ENCODE measurements around the gene STX5. TPM values are rescaled to one million over a fixed set of nuclear protein-coding genes. Genes with fewer than 3 reads are reported as not detected.
"Not testable (repeated sequence)": the region's sequence is repeated elsewhere in the genome, so short reads cannot be mapped to it uniquely, and the experiment has no call there.

STX5 gene, protein sequence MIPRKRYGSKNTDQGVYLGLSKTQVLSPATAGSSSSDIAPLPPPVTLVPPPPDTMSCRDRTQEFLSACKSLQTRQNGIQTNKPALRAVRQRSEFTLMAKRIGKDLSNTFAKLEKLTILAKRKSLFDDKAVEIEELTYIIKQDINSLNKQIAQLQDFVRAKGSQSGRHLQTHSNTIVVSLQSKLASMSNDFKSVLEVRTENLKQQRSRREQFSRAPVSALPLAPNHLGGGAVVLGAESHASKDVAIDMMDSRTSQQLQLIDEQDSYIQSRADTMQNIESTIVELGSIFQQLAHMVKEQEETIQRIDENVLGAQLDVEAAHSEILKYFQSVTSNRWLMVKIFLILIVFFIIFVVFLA
- 10 to 100 TPM; 53.9 to 70.1 TPM for total RNA-seq

DNA sequence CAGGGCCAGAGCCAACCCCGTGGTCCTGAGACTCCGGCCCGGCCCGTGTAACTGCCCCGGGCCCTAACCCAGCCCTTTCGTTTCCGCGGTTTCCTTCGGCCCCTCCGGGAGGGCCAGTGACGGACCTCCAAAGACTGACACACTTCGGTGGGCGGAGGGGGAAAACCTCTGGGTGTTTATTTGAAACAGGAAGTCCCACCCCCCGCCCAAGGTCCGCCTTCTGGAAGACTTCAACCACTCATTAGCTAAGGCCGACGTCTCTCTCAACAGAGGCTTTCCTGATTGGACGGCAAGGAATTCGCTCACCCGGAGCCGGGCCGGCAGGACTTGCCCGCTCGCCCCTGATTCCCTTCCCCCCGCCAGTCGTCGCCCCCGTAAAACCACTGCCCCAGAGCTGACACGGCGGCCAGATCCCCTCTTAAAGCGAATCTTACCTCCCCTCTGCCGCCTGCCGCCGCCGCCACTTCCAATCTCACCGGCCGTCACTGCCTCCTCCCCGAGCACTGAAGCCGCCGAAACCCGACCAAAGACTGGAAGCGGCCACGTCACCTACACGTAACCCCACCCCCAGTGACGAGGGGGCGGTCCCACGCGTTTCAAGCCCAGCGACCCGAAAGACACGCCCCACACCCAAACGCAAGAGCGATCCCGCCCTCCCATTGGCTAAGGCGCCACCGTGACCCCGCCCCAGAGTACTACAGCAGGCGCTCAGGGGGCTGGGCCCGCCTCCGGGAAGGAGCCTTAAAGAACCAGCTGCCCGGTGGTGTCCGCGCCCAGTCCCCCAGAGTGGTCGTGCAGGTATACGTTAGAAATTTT is at the start of gene STX5:
Gene STX5, minus strand, starts transcription at position 532 of the 816 bp plus-strand sequence. CDS start 808 bp downstream, outside the sequence.
- DNase-seq (peak; percentile 100), ATAC-seq (replicated peaks in 1 of 2) (peak; percentile 90 to 93)
- Mint-ChIP-seq H3K9me3 (no peaks in the 10 kb centered on the region), H3K27ac (peak within 1 kb of the TSS; percentile 96), H3K27me3 (ENCODE audit: low read depth) (no peaks in the 10 kb centered on the region), H3K4me3 (peak within 1 kb of the TSS; percentile 87 to 100), H3K36me3 (ENCODE audit: insufficient read depth in 2 of 2) (peaks cover 9 to 26% of the 10 kb centered on the region in 2 donors), H3K4me1 (ENCODE audit: low read depth) (peaks cover 41% of the 10 kb centered on the region)

DNA sequence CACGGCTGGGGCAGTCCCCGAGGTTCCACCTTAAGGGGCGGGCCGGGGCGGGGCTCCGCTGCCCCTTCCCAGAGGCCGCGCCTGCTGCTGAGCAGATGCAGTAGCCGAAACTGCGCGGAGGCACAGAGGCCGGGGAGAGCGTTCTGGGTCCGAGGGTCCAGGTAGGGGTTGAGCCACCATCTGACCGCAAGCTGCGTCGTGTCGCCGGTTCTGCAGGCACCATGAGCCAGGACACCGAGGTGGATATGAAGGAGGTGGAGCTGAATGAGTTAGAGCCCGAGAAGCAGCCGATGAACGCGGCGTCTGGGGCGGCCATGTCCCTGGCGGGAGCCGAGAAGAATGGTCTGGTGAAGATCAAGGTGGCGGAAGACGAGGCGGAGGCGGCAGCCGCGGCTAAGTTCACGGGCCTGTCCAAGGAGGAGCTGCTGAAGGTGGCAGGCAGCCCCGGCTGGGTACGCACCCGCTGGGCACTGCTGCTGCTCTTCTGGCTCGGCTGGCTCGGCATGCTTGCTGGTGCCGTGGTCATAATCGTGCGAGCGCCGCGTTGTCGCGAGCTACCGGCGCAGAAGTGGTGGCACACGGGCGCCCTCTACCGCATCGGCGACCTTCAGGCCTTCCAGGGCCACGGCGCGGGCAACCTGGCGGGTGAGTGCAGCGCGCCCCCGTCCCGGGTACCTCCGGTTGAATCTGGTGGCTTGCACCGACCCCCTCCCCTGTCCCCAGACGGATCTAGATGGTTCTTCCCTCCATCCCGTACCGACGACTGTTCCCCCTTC is 49.1 kb upstream of the STX5 start, which contains the start of gene SLC3A2:
Gene SLC3A2, plus strand, starts transcription at position 94 of the 776 bp plus-strand sequence. Its CDS starts 128 bp downstream, at position 222.
- H3K27me3 Mint-ChIP-seq (ENCODE audit: low read depth): no peaks in the 10 kb centered on the region
- ATAC-seq (replicated peaks in 1 of 2): peak; percentile 80 to 84
- no peaks in the 10 kb centered on the region for H3K9me3 Mint-ChIP-seq
- peak within 1 kb of the TSS; percentile 98 to 99 for H3K4me3 Mint-ChIP-seq
- H3K4me1 Mint-ChIP-seq (ENCODE audit: low read depth): peaks cover 49% of the 10 kb centered on the region
- peak; percentile 89 to 92 for DNase-seq
- peaks cover 38 to 51% of the 10 kb centered on the region in 2 donors for H3K36me3 Mint-ChIP-seq (ENCODE audit: insufficient read depth in 2 of 2)
- peak within 1 kb of the TSS; percentile 99 for H3K27ac Mint-ChIP-seq

DNA sequence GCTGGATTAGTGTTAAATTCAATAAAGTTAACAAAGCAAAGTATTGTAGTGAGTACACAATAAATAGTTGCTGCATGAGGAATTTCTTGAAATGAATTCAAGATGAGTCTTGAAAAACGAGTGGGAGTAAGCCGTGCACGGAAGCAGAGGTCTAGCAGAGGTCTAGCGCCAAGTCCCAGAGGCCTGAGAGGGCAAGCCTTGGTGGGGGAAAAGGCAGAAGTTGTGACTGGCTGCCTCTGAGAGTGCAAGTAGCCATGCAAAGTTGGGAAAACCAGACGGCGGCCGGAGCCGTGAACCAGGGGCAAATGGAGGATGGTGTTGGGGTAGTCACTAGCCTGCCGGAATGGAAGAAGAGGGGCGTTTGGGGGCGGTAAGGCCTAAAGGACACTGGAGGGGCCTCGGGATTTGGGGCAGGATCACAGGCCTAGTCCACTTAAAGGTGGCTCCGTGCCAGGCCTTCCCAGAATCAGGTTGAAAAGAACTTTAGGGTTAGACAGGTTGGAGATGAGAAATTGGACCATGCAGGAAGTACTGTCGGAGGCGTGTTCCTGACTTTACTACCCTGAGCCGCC is 48.5 kb upstream of the STX5 start:
- Mint-ChIP-seq H3K9me3 (no peaks in the 10 kb centered on the region), H3K27ac (peak overlapping the region; percentile 99), H3K4me3 (peak overlapping the region; percentile 98 to 99), H3K36me3 (ENCODE audit: insufficient read depth in 2 of 2) (peaks cover 32 to 46% of the 10 kb centered on the region in 2 donors), H3K27me3 (ENCODE audit: low read depth) (no peaks in the 10 kb centered on the region), H3K4me1 (ENCODE audit: low read depth) (peaks cover 42% of the 10 kb centered on the region)
- DNase-seq: peak; percentile 57 to 59
- peak; percentile 14 to 35 for ATAC-seq (replicated peaks in 1 of 2)

DNA sequence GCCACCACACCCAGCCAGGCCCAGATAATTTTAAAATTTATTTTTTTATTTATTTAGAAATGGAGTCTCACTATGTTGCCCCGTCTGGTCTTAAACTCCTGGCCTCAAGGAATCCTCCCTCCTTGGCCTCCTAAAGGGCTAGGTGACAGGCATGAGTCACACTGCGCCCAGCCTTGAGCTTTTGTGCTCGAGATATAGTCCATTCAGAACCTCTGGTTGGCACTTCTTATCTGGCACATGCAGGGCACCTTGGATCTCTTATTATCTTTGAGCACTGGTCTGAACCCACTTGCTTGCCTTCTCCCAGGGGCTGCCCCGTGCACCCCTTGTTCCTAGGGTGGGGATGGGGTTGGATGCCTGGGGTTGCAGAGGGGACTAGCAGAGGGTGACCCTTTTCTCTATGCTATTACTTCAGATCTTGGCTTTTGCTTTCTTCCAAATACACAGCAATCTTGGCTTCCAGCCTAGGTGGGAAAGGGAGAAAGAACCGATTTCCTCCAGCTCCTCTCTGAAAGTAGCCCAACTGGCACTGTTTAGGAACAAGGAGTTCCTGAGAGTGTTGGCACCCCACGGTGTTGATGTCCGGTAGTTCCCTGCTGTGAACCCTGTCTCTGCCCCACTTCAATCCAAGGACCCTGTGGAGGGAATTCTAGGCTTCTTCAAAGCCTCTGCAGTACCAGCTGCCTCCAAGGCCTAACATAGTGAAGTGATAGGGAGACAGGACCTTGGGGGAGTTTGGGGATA is 47.6 kb upstream of the STX5 start:
- H3K27me3 Mint-ChIP-seq (ENCODE audit: low read depth): no peaks in the 10 kb centered on the region
- peak overlapping the region; percentile 99 for H3K27ac Mint-ChIP-seq
- no peak for DNase-seq
- H3K4me1 Mint-ChIP-seq (ENCODE audit: low read depth): peaks cover 34% of the 10 kb centered on the region
- peaks cover 27 to 40% of the 10 kb centered on the region in 2 donors for H3K36me3 Mint-ChIP-seq (ENCODE audit: insufficient read depth in 2 of 2)
- H3K9me3 Mint-ChIP-seq: no peaks in the 10 kb centered on the region
- H3K4me3 Mint-ChIP-seq: peak overlapping the region; percentile 98 to 99
- ATAC-seq (replicated peaks in 1 of 2): no peak

DNA sequence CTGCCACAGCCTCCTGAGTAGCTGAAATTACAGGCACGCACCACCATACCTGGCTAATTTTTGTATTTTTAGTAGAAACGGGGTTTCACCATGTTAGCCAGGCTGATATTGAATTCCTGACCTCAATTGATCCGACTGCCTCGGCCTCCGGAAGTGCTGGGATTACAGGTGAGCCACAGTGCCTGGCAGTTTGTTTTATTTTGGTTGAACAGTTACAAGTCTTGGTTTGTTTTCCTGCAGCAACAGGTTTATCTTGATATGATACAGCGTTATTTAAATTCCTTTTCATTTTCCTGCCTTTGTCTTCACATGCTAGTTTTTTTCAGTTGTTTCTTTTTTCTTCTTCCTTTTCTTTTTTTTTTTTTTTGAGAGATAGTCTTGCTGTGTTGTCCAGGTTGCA is 44.9 kb upstream of the STX5 start:
- Mint-ChIP-seq H3K4me3 (no peak overlapping the region), H3K9me3 (no peaks in the 10 kb centered on the region), H3K36me3 (ENCODE audit: insufficient read depth in 2 of 2) (peaks cover 4 to 16% of the 10 kb centered on the region in 2 donors), H3K27ac (peak overlapping the region; percentile 27), H3K4me1 (ENCODE audit: low read depth) (peaks cover 12% of the 10 kb centered on the region), H3K27me3 (ENCODE audit: low read depth) (no peaks in the 10 kb centered on the region)
- ATAC-seq (replicated peaks in 1 of 2): no peak
- no peak for DNase-seq

DNA sequence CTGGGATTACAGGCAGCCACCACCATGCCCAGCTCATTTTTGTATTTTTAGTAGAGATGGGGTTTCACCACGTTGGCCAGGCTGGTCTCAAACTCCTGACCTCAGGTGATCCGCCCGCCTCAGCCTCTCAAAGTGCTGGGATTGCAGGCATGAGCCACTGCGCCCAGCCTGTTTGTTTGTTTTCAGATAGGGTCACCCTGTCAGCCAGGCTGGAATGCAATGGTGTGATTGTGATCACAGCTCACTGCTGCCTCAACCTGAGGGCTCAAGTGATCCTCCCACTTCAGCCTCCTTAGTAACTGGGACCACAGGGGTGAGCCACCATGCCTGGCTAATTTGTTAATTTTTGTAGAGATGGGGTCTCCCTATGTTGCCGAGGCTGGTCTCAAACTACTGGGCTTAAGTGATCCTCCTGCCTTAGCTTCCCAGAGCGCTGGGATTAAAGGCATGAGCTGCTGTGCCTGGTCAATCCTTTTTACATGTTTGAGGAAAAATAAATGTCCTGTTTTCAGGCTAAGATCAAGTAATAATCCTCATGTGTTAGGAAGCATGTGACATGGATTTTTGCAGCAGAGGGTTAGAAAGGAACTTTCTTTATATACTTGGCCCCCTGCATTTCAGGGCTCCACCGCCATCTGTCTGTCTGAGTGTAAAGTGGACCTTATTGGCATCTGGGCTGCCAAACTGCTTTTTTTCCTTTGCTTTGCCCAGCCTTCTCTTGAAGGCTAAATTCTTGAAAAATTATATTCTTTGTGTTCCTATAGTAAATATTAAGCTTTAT is 44.0 kb upstream of the STX5 start:
- peaks cover 4 to 15% of the 10 kb centered on the region in 2 donors for H3K36me3 Mint-ChIP-seq (ENCODE audit: insufficient read depth in 2 of 2)
- H3K9me3 Mint-ChIP-seq: no peaks in the 10 kb centered on the region
- no peak for DNase-seq
- ATAC-seq (replicated peaks in 1 of 2): no peak
- H3K4me1 Mint-ChIP-seq (ENCODE audit: low read depth): peaks cover 12% of the 10 kb centered on the region
- no peak overlapping the region for H3K4me3 Mint-ChIP-seq
- no peak overlapping the region for H3K27ac Mint-ChIP-seq
- no peaks in the 10 kb centered on the region for H3K27me3 Mint-ChIP-seq (ENCODE audit: low read depth)

DNA sequence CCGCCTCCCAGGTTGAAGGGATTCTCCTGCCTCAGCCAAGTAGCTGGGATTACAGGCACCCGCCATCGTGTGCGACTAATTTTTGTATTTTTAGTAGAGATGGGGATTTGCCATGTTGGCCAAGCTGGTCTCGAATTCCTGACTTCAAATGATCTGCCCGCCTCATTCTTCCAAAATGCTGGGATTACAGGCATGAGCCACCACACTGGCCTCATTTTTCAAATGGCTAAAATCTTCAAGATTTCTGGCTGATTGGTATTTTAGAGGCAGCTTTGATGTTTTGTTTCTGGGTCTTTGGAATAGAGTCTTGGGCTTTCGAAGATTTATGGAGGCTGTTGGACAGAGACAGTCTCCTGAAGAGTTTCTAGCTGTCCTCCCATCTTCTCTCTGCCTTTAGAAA is 43.0 kb upstream of the STX5 start:
- ATAC-seq (replicated peaks in 1 of 2) (no peak), DNase-seq (no peak)
- peaks cover 5% of the 10 kb centered on the region for H3K4me1 Mint-ChIP-seq (ENCODE audit: low read depth)
- H3K27ac Mint-ChIP-seq: no peak overlapping the region
- no peaks in the 10 kb centered on the region for H3K9me3 Mint-ChIP-seq
- no peaks in the 10 kb centered on the region for H3K27me3 Mint-ChIP-seq (ENCODE audit: low read depth)
- H3K36me3 Mint-ChIP-seq (ENCODE audit: insufficient read depth in 2 of 2): peaks cover 2 to 9% of the 10 kb centered on the region in 2 donors
- no peak overlapping the region for H3K4me3 Mint-ChIP-seq

DNA sequence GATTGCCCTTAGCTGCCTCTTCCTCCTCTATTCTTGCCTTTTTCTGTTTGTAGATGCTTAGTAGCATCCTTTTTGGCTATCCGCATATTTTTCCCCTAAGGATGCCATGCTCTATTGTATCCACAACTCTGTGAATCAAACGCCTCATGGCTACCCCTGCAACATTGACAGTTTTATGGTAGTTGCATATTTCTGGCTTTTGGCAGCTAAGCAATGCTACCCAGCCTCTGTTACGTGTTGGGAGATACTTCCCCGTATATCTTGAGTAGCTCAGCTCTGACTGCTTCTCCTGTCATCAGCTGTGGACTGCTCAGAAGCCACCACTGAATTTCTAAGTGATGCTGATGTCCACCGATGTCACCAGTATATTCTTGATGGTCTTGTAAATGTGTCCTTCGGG is 33.8 kb upstream of the STX5 start:
- peaks cover 31% of the 10 kb centered on the region for H3K4me1 Mint-ChIP-seq (ENCODE audit: low read depth)
- H3K36me3 Mint-ChIP-seq (ENCODE audit: insufficient read depth in 2 of 2): peaks cover 0 to 2% of the 10 kb centered on the region in 2 donors
- no peak overlapping the region for H3K27ac Mint-ChIP-seq
- no peaks in the 10 kb centered on the region for H3K9me3 Mint-ChIP-seq
- H3K4me3 Mint-ChIP-seq: no peak overlapping the region
- ATAC-seq (replicated peaks in 1 of 2): no peak
- H3K27me3 Mint-ChIP-seq (ENCODE audit: low read depth): no peaks in the 10 kb centered on the region
- no peak for DNase-seq

DNA sequence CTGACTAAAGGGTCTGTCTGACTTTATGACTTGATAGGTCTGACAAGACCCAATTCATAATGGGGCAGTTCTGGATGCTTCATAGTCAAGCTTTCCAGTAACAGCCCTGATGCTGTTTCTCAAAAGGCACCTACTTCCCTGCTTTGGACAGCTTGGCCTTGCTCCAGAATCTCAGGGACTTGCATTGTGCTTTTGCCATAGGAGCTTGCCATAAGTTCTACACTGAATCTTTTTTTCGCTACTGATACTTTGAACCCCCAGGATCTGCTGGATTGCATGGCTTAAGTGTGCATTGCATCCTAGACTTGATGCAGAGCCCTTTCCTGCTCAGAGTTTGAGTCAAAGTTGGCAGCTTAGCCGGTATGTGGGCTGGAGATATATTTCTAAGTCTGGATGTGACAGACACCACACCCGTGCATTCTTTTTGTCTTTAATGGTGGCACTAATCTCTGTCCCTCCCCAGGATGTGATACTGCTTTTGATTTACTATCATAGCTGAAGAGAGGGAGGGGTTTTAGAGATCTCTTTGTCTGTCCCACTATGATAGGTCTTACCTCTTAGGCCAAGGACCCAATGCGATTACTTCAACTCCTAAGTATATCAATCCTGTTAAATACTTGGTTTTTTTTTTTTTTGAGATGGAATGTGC is 32.0 kb upstream of the STX5 start:
- no peak for ATAC-seq (replicated peaks in 1 of 2)
- Mint-ChIP-seq H3K36me3 (ENCODE audit: insufficient read depth in 2 of 2) (peaks cover 0 to 2% of the 10 kb centered on the region in 2 donors), H3K27me3 (ENCODE audit: low read depth) (no peaks in the 10 kb centered on the region), H3K9me3 (no peaks in the 10 kb centered on the region), H3K27ac (no peak overlapping the region), H3K4me3 (no peak overlapping the region), H3K4me1 (ENCODE audit: low read depth) (peaks cover 46% of the 10 kb centered on the region)
- no peak for DNase-seq

DNA sequence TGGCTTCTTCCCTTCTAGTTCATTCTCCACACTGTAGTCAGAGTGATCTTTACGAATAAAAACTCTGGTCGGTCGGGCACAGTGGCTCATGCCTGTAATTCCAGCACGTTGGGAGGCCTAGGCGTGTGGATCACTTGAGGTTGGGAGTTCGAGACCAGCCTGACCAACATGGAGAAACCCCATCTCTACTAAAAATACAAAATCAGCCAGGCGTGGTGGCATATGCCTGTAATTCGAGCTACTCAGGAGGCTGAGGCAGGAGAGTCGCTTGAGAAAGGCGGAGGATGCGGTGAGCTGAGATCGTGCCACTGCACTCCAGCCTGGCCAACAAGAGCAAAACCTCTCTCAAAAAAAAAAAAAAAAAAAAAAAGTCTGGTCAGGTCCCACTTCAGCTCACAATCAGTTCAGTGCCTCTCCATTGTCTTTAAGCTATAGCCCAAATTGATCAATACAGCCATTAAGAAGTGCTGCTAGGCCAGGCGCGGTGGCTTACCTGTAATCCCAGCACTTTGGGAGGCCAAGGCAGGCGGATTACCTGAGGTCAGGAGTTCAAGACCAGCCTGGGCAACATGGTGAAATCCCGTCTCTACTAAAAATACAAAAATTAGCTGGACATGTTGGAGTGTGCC is 29.8 kb upstream of the STX5 start:
- not testable (repeated sequence) for H3K9me3 Mint-ChIP-seq; H3K27ac Mint-ChIP-seq; H3K36me3 Mint-ChIP-seq (ENCODE audit: insufficient read depth in 2 of 2); H3K27me3 Mint-ChIP-seq (ENCODE audit: low read depth); DNase-seq
- ATAC-seq (replicated peaks in 1 of 2): peak in 1 of 2 donors; percentile 5
- Mint-ChIP-seq H3K4me3 (peak overlapping the region in 1 of 2 donors; percentile 17), H3K4me1 (ENCODE audit: low read depth) (peaks cover 65% of the 10 kb centered on the region)

Measured in activated T-cell treated with anti-CD3 and anti-CD28 coated beads, Interleukin-2, amount 50 U/mL, for 72 hours (primary cell).